ENCODE measurements around the gene RASSF8.

Gene RASSF8

DNA sequence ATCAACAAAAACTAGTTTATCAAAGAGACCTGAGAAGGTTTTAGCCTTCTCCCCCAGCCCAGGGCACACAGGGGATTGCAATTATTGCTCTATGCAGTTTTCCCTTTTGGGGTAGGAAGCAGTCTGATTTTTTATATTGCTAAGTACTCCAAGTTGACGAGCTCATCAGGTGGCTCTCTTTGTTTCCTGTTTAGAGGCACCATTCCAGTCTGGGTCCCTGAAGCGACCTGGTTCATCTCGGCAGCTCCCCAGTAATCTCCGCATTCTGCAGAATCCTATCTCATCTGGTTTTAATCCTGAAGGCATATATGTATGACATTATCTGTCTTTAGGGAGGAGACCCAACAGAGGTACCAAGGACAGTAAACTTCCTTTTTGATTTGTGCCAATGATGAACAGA lies 110.0 kb downstream of the RASSF8 start:
- DNase-seq, result no peak

DNA sequence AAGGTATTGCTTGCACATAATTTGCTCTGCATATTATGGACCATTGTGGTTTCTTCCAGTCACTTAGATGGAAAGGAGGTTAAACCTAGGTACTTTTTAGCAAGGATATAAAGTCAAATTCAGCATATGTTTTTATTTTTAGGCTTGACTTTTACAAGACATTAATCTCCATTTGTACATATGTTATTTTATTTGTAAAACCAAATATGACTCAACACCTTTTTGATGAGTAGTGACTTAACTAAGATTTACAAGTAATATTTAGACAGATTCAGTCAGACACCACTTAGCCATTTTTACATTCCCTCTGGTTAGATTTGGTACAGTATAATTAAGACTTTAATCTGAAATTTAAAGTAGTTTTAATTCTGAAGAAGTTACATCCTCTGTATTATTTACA lies 111.3 kb downstream of the RASSF8 start:
- DNase-seq, result no peak

DNA sequence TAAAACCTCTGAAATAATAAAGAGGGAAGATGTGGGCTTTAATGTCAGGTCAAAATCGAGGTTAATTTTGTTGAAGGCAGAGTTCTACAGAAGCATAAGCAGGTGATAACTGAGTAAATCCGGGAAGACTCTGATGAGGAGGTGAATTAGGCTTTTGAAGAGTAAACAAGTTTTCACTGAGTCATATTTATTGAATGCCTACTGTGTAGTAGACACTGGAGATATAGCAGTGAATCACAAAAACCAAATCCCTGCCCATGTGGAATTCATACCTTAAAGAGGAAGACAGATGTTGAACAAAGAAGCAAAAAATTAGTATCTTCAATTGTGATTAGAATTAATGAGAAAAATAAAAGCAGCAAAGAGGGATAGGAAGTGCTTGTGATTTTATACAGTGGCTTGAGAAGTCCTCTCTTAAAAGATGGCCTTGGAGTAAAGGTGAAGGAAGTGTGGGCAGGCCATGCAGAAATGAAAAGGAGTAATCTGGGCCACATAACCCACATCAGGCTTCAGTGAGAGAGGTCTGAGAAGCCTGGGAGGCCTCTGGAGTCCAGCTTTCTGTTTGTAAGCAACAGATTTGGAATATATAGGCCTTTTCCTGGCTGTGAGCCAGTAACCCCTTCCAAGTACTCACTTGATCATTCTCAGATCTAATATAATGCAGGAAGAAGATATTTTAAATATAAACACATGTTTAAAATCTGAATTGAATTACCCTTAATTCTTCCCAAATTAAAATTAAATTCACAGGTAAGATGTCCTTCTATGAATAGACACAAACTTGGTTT lies 119.6 kb downstream of the RASSF8 start:
- DNase-seq, result no peak

DNA sequence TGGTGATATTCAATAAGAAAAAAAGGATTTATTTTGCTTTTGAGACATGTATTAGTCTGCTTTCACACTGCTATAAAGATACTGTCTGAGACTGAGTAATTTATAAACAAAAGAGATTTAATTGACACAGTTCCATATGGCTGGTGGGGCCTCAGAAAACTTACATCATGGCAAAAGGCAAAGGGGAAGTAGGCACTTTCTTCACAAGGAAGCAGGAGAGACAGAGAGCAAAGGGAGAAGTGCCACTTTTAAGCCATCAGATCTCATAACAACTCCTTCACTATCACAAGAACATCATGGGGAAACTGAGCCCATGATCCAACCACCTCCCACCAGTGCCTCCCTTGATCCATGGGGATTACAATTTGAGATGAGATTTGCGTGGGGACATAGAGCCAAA lies 122.4 kb downstream of the RASSF8 start:
- DNase-seq, result no peak

DNA sequence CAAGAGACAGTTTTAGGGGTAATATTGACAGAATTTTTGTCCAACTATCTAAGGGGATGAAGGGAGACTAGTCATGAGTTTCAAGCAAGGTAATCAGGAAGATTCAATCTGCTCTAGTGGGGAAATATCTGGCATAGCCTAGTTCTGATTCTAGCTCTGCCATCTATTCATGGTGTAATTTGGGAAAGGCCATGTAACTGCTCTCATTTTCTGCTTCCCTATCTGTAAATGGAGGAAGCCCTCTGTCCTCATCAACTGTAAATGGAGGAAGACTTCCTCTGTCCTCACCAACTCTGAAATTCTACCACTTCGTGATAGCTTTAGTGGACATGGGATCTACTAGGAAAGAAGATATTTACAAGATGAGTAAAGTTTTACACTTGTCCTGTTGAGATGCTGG lies 128.5 kb downstream of the RASSF8 start:
- DNase-seq, result no peak

DNA sequence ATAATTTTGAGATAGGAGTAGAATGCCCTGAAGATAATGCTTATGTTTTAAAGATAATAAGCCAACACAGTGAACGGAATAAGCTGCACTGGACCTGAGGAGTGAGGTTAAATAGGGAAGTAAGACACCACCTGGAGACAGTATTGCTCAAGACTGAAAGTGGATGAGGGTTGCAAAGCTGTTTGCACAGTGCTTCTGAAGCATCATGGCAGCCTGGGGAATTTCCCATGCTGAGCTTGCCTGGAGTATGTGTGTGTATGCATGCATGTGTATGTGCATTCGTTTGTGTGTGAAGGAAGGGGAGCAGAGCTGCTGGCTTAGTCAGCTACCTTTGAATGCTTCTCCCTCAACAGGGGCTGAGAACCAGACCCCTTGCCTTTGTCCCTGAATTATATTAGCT lies 130.5 kb downstream of the RASSF8 start:
- DNase-seq, result no peak

DNA sequence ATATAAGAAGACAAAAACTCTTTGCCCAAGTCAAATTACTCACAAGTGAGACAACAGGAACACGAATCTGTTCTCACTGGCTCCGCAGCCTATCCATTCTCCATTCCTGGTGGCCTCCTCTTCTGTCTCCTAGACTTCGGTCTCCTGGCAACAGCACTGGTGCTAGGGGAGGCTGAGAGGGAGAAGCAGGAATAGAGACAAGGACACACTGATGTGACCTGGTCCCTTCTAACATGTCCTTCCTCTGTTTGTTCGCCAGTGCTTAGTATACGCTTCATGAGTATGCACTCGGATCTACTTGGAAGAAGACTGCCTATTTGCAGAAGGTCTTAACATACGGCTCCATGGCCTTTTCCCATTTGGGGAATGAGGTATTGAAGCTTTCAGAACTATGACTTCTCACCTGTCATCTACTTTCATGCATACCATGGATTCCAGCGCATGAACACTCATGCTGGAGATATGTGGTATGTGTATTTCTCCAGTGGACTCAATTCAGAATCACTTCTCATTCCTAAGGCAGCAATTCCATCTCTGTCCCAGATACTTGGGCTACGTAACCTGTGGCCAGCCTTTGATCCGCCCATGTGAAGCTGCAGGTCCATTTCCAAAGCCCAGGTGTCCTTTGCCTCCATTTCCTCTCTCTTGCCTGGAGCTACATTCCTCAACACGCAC lies 132.5 kb downstream of the RASSF8 start:
- no peak for DNase-seq

DNA sequence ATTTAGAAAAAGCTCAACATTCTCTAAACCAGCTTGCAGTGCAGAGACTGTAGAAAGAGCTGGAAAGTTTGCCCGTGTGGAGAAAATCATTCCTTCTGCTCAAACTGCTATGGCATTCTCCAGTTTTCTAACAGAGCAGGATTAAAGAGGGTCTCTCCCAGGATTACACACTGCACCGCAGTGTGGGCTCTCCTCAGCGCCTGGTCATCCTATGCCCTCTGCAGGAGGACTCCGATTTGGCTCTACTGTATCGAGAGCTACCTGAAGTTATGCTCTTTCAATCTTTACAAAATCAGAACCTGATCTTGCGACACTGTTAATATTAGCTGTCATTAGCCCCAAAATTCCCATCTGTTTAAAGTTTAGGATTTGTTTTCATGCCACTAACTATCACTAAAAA lies 133.3 kb downstream of the RASSF8 start:
- DNase-seq, result no peak

DNA sequence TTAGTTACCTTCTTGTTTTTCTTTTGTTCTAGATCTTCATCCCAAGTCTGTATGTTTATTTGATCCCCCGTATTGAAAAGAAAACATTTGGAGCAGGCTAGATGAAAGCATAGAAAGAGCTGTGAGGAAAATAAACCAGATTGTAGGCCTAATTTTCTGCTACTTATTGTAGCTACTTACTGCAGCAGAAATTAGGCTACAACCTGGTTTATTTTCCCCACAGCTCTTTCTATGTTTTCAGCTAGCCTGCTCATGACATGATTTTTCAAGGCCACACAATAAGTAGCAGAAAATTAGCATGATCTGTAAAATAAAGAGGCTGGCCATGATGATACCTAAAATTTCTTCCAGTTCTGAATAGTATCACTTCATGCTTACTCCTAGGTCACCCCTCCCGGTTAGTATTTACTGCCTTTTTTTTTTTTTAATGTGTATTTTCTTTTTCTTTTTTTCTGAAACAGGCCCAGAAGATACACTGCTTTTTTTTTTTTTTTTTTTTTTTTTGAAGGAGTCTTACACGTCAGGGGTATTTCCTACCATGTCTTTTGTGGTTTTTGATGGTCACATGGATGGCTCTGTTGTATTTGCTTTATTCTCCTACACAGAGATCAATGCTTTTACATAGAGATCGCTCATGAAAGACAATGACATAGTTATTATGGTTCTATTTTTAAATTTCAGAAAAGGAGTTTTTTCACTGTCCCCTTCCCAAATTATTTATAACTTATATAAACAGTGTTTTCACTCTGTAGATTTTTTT lies 134.0 kb downstream of the RASSF8 start:
- DNase-seq, result no peak

DNA sequence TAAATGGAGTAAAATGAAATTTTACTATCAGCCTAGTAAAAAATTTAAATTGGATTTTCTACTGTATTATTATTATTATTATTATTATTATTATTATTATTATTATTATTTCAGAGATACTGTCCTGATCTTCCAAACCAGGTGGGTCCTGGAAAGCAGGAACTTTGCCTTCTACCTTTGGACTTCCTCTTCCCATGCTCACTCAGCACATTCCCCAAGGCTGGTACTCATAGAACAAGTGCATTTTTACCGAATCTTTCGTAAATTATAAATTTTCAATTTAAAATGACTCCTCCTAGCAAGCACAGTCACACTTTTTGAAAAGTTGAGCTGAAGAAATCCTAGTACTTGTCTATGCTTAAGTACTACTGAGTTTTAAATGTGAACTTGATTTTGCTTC lies 136.7 kb downstream of the RASSF8 start:
- no peak for DNase-seq

DNA sequence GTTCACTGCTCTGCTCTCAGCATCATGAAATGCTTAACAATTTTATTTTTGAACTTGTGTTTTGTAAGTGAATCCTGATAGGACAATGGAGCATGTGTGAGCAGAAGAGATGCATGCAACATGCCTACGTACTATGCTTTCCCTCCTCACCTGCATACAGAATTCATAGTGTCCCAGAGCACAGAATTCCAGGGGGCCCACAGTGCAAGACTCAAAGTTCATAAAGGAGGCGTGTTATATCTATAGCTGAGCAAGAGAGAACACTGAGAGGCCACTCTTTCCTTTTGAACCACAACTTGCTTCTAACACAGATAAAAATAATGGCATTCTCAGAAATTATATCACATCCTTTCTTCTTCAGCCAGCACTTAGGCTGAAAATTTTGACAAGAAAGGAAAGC lies 137.6 kb downstream of the RASSF8 start:
- no peak for DNase-seq

DNA sequence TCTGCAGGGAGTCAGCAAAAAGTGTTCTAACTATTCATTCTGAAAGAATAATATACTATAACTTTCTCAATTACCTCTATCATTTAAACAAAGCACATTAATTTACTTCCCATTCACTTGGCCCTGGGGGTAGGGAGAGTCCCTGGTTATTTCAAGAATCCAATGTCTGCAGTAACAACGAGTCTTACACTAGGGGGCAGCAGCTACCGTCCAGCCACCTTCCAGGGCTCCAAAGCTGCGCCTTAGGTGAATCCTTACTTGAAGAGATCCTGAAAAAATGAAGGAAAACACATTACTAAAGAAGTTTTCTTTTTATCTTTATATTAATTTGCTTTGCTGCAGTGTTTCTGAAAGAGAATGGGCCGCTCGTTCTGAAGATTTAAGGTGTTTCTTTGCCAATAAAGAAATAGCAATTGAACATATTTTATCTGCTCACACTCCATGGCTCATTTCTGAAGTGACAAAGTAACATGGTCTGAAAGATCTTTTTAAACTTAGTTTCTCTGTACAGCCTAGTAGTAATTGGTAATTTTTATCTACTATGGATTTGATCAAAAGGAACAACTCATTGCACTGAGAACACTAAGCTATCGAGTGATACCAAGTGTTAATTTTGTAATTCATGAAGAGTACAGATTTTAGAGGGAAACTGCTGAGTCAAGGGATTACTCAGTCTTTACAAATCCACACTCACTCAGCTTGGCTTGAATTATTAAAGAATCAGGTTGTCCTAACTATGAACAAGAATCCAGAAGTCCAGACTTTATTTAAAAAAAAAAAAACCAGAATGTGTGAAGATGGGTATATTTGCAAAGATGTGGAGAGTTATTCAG lies 138.8 kb downstream of the RASSF8 start:
- peak; percentile 70 for DNase-seq

DNA sequence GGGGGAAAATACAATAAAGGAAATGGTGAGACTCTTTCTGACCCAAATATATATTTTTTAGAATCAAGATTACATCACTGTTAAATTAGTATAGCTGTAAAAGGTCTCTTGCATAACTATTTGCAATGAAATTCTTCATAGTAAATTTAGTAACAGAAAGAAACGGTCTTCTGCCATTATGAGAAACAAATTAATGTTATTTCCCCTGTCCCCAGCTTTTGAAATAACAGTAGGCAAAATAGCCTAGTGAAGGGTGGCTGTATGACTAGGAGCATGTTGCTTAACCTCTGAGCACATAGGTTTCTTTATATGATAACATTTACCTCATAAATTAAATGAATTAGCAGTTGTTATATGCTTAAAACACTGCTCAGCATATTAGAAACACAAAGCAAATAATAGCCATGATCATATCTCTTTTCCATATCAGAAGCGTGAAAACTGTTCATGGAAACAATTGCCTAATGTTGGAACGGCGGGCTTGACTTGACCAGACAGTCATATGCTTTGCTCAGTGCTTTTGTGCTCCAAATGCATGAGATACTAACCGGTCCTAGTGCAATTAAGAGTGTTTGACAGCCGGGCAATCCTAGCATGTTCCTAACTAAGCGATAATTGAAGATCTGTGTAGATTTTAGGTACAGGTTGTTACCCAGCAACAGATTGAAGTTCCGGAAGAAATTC lies 142.3 kb downstream of the RASSF8 start:
- no peak for DNase-seq

DNA sequence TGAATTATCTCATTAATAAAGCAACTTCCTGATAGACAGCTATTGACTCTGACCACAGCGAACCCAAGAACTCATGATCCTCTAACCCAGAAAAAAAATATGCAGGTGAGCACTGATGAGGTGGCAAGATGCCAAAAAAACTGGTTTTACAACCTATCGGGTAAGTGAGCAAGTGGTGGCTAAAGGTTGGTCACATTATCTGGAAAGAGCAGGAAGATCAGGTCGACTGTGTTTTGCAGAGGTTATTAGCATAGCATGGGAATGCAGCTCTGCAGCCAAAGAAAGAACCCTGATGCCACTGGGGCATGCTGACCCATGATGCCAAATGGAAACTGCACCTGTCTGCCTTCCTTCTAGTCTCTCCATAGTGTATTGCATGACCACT lies 142.9 kb downstream of the RASSF8 start:
- peak; percentile 8 for DNase-seq

DNA sequence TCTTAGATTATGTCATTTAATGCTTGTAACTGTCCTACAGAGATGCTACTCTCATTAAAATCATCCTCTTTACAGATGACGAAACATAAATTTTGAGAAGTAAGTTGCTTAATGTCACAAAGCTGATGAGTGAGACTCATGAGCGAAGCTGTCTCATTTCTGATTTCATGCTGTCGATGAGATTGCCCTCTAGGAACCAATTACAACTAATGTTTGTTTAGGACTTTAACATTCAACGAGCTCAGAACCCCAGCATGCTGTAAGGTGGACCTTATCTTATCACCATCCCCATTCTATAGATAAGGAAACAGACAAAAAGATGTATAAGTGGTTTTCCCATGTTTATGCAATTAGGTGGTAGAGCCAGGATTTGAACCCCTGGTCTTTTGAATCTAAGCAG lies 143.3 kb downstream of the RASSF8 start:
- DNase-seq, result no peak

DNA sequence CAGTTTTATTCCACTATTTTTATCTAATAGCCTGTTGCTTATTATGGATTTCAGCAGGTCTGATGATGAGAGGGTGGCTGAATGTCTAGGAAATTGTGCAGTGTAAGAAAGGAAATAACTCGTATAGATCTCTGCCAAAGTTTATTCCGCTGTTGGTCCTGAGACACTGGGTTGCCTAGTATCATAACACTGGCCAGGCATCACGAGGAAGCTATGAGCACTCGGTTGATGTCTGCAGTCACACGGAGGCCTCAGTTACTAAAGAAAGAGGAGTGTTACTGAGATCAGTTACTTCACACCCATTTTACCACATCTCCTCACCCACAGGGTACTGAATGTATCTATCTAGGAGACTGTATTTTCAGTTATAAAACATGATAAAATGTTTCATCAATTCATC lies 144.5 kb downstream of the RASSF8 start:
- DNase-seq, result no peak

DNA sequence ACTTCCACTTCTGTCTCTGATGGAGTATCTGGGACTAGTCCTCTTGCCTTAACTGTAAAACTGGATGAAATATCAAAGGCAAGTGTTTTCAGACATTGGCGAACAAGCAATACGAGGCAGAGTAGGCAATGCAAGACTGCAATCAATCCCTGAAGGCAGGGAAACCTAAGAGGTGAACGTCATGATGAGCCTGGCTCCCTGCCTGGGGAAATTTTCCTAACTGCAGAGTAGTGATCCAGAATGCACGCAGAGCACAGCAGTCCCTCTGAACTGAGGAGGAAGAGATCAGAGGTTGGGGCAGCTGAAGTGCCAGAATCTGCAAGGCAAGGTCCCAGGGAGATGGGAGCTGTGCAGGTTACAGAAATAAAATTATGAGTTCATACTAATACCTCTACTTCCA lies 147.9 kb downstream of the RASSF8 start:
- no peak for DNase-seq

DNA sequence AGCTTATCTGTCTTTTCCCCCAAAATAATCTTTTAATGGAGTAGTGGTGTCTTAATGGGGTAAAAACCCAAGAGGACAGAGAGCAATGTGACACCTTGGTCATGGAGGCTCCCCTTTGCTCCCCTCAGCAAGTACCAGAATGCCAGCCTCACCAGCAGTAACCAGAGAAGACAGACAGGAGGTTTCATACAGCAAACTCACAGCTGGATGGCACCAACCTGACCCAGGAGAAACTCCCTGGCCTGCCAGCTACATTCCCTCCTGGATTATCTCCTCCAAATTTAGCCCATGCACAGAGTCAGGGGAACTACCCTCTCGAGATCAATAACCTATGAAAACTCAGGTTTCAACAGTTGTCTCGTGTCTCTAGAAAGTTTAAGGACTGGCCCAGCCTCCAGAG lies 150.4 kb downstream of the RASSF8 start:
- no peak for DNase-seq

DNA sequence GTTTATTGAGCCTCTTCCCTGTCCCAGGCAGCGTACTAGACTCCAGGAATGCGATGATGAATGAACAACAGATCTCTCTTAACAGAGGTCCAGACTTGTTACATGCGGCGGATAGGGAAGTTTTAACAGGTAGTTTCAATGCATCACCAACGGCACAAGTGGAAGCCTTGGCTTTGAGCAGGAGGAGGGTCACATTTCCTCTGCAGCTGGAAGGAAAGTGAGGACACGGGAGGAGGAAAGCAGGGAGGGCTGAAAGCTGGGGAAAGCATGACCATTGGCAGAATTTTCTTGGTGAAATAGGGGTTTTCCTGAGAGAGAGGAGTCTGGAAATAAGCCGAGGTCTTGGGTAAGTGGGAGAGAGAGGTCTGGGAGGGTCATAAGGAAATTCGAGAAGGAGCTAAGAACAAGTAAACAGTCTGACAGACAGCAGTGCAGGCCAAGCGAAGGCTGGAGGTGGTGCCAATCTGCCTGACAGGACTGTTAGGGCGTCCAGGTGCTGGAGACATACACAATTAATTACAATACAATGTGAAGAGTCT lies 150.9 kb downstream of the RASSF8 start:
- DNase-seq, result no peak

DNA sequence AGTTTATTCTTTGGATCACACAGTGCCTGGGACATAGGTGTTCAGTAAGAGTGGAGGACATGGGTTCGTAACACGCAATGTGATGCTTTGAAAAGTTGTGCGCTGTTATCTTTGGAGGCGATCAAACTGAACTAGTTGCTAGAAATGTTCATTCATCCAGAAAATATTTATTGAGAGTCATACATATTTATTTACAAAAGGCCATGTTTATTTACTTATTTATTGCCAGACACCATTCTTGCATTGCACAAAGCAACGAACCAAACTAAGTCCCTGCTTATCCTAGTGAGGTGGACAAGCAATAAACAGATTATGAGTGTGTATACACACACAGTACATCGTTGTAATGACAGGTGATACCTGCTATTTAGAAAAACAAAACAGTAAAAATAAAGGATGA lies 153.8 kb downstream of the RASSF8 start:
- DNase-seq, result no peak

DNA sequence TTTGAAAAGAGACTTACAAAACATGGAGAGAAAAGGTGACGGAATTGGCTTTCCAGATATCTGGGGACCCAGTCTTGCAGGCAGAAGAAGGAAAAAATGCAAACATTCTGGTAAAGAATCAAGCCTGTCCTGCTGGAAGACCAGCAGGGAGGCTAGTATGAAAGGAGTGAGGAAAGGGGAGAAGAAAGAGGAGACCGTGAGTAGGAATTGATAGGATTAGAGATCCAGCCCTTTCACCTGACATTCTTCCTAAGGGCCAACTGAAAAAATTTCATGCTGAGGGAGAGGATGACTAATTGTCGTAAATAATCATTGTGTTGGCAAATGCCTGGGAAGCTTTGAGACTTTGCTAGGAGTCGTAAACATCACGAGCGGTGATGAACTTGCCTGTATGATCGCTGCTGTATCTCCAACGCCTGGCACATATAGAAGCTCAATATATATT lies 154.2 kb downstream of the RASSF8 start:
- DNase-seq, result no peak

DNA sequence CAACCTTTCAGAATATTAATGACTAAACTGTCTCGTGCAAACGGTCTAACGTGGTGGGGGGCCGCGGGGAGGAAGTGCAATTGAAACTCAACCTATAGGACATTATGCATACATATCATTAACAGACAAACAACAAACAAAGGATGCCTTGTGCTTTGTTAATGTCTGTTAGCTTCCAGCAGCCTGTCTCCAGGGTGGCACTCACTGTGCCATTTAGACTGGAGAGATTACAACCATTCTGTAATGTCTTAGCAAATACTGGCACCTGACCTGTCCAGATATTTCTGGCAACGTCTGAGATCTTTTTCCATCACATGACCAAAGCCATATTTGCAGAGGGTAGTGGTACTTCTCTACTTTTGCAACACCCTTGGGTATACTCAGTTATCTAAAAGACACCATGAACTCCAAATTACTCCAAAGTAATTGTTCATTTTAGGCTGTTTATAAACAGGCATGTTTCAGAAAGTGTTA lies 154.7 kb downstream of the RASSF8 start:
- peak; percentile 54 for DNase-seq

Data from NCI-H146 (cell line).